Bronchial epithelial cell (primary cell): ENCODE results near the gene FSIP2. TPM values are rescaled to one million over a fixed set of nuclear protein-coding genes. Genes with fewer than 3 reads are reported as not detected.

Source experiments
- DNase-seq: peaks from one replicate; pipeline ENCODE4 v3.0.0-alpha.2; 2010; ENCODE audit warnings: low read depth
- FAIRE-seq: peaks from 2 replicates; lab custom pipeline; 2011; peaks lifted over from hg19 to GRCh38; lab: Jason Lieb, UNC
- H3K27me3 ChIP-seq: 2 replicates; pipeline ENCODE4 v1.5.1; 2011; ENCODE audit warnings: low read length; ENCODE audit not compliant: control insufficient read depth, insufficient read depth
- H3K36me3 ChIP-seq: 2 replicates; pipeline ENCODE4 v1.5.1; 2011; ENCODE audit warnings: low read length; ENCODE audit not compliant: control insufficient read depth, insufficient read depth
- H3K4me3 ChIP-seq: 2 replicates; pipeline ENCODE4 v1.5.1; 2011; ENCODE audit warnings: mild to moderate bottlenecking, low read depth, low read length, control low read depth
- total RNA-seq: library from RNA; depleted of rRNA; stranded (reverse); fragments of >200 nt; gene quantifications from 2 replicates; pipeline ENCODE4 v1.2.1, GENCODE V29; 2014
- TF ChIP-seq, protein P1 (sequence below): IDR thresholded peaks from 2 replicates; pipeline ENCODE4 v1.5.1; 2011; ENCODE audit warnings: mild to moderate bottlenecking, moderate library complexity, low read length, control low read depth, inconsistent platforms; ENCODE audit not compliant: insufficient read depth, severe bottlenecking

Gene FSIP2, protein sequence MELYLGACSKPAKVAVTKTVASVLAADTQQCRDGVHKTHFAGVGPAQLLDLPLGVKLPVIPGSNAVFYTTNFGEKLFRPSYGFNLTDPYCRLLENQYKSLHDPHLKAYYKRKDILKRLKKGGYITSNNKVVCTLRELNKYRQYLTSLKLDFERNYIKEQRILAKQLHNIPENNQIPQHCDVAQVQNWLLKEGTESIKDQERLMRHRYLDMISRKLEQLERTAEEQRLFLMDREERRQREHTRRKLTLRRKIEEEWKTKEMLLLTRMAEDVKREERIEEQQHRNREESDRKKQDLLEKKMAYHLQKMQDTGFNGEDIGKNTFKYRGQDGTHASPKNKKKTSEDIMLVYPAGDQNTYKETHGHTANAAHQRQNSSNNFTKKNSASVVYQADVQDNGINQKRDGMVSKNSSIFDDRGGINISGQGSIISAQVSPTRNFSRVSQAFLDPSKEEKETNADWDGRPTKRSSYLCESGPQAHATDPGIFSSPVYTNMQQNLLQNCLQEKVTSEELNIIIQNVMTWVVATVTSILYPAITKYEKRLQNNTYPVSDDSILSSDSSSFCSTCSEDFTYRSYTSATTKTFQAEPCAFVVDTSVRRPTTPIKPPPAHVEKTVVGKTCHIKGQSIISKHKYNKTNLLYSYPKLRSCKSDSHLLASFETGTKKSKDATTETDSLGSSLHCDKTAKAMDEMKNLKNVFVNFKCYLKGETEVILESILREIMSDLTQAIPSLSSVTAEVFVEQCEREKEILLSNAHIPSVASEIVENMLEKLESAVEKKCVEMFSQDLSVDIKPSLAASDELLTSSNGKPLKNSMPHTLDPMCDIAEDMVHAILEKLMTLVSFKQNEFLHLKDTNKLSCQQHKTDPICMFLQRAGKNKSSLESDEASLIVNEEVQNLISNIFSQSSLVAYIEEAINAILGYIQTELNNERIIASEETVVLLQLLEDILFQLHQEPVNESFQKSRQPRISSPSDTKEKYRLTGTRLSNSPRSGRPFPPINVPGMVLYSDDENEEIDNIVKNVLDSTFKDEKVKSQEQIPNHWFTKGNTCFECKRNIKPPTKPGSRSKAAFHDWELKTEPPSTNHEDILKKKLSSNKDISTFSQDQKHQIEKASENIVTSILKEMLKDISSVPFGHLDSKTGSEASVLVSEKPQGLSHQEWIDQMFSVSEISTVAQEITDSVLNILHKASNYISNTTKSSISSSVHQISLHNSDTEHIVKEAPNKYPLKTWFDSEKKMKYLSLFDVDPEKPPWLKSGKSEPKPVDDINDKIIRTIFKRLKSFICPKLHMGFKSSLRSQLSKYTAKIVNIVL (N-terminal part only)
- 0.26 and 1.4 TPM in 2 replicates for total RNA-seq

DNA sequence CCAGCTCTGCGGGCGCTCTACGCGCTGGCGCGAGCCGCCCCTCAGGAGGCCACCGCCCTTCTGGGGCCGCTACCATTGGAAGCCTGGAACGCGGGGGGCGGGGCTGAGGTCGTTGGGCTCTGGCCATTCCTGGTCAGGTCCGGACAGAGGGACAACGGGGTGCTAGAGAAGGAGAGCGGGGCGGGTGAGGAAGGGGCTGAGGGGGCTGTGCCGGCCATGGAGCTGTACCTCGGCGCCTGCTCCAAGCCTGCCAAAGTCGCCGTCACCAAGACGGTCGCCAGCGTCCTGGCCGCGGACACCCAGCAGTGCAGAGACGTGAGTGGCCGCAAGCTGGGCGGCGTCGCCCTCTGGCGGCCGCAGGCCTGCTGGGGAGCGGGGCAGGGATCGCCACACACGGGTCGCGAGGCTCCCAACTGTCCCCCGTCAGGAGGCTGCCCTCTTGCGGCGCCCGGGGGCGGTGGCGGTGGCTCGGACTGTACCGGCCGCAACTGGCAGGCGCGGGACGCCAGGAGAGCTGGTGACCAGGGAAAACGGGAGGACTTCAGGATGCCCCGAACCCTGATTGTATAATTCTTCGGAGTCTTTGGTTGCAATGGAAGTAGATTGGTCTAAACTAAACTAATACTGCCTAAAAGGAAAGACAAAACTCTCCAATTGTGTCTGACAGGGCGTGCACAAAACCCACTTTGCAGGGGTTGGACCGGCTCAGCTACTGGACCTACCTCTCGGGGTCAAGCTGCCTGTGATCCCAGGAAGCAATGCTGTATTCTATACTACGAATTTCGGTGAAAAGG is at the start of gene FSIP2:
FSIP2 (plus strand) TSS at position 126 of the 794 bp plus-strand sequence; CDS start at position 217, 91 bp downstream.
- DNase-seq (peak; percentile 66), FAIRE-seq (no peak)
- TF ChIP-seq, protein P1, sequence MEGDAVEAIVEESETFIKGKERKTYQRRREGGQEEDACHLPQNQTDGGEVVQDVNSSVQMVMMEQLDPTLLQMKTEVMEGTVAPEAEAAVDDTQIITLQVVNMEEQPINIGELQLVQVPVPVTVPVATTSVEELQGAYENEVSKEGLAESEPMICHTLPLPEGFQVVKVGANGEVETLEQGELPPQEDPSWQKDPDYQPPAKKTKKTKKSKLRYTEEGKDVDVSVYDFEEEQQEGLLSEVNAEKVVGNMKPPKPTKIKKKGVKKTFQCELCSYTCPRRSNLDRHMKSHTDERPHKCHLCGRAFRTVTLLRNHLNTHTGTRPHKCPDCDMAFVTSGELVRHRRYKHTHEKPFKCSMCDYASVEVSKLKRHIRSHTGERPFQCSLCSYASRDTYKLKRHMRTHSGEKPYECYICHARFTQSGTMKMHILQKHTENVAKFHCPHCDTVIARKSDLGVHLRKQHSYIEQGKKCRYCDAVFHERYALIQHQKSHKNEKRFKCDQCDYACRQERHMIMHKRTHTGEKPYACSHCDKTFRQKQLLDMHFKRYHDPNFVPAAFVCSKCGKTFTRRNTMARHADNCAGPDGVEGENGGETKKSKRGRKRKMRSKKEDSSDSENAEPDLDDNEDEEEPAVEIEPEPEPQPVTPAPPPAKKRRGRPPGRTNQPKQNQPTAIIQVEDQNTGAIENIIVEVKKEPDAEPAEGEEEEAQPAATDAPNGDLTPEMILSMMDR, result peak; percentile 100
- no peaks in the 10 kb centered on the region for H3K27me3 ChIP-seq
- no peaks in the 10 kb centered on the region for H3K36me3 ChIP-seq
- H3K4me3 ChIP-seq, result peak within 1 kb of the TSS; percentile 47

DNA sequence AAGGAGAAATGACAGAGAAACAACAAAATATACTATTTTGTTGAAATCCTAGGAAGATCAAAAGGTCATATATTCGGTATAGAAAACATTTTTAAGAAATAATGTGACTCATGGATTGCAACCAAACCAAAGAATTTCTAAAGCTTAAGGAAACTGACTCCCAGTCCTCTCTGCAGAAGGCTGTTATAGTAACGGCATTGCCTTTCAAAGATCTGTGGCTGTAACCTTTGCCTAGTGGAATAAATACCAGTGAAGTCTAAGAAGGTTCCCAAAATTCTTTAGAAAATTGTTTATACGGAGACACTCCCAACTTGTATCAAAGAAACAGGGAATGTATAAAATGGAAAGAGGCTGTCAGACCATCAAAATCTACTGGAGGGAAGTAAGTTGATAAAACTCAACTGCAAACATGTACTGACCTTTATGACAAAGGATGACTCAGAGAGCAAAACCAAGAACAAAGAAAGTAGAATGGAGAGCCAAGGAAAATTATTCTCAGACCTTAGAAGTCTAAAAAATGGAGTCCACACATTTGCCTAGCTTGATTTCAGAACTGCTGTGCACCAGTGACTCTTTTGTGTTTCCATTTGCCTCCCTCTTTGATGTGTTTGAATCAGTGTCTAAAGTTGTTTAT is 48.6 kb upstream of the FSIP2 start:
- H3K36me3 ChIP-seq, result no peaks in the 10 kb centered on the region
- DNase-seq, result peak; percentile 62
- H3K27me3 ChIP-seq, result no peaks in the 10 kb centered on the region
- no peak overlapping the region for H3K4me3 ChIP-seq
- TF ChIP-seq, protein P1, result no peak
- no peak for FAIRE-seq

DNA sequence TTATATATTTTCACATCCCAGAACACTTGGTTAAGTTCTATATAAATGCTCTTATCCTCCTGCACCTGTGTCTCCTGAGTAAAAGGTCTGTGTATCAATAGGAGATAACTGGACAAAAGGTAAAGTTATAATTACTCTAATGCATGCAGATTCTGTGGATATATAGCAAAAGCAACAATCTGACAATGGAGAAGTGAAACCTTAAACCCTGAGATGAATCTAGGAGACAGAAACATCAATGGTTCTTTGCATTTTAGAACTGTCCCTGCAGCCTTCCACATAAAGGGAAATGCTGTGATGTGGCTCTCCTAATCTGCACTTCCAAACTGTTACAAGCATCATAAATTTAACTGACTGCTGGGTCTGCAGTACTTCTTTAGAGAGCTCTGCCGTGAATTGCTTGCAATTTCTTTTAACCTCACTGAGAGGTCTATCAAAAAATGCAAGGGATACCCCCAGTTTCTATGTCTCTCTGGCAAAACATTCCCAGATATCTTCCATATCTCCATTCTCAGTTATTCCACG is 42.8 kb upstream of the FSIP2 start:
- DNase-seq (no peak), FAIRE-seq (no peak)
- H3K4me3 ChIP-seq, result no peak overlapping the region
- no peaks in the 10 kb centered on the region for H3K36me3 ChIP-seq
- TF ChIP-seq, protein P1, result no peak
- no peaks in the 10 kb centered on the region for H3K27me3 ChIP-seq

DNA sequence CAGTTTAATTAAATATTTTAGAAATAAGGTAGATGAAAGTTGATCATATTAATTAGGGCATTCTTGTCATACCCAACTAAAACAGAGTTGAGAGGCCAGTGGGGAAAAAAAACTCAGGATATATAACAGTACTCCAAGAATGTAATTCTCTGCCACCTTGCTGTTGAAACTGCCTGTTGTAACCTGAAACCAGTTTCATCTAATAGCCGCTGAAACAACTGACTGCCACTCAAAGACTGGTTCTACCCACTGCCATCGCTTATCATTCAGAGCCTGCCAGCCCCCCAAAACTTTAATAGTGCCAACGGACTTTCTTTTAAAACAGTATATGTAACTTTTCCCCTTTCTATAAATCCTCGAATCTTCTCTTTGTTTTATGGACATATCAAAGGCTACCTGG is 37.7 kb upstream of the FSIP2 start:
- H3K4me3 ChIP-seq, result no peak overlapping the region
- FAIRE-seq, result no peak
- no peaks in the 10 kb centered on the region for H3K36me3 ChIP-seq
- TF ChIP-seq, protein P1, result no peak
- DNase-seq, result peak; percentile 11
- H3K27me3 ChIP-seq, result no peaks in the 10 kb centered on the region
